Measurements from ENCODE around the gene IKZF3.

IKZF3 gene

DNA sequence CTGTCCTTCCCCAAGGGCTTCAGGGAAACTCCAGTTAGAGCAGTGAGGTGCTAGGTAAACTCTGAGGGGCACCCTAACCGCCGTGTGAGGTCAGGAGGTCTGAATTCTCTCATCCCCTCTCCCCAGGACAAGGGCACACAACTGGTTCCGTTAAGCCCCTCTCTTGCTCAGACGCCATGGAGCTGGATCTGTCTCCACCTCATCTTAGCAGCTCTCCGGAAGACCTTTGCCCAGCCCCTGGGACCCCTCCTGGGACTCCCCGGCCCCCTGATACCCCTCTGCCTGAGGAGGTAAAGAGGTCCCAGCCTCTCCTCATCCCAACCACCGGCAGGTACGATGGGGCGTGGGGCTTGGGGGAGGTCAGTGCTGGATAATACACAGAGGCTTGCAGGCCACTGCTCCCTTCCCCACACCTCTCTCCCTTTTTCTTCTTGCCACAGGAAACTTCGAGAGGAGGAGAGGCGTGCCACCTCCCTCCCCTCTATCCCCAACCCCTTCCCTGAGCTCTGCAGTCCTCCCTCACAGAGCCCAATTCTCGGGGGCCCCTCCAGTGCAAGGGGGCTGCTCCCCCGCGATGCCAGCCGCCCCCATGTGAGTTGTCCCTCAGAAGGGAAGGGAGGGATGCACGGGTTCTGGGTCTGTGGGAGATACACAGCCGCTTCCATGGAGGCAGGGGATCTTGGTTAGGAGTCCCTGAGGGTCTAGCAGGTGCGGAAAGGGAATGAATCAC lies 121.8 kb downstream of the IKZF3 start:
- DNase-seq (ENCODE audit: low spot score) = no peak
- TF ChIP-seq, protein P1, sequence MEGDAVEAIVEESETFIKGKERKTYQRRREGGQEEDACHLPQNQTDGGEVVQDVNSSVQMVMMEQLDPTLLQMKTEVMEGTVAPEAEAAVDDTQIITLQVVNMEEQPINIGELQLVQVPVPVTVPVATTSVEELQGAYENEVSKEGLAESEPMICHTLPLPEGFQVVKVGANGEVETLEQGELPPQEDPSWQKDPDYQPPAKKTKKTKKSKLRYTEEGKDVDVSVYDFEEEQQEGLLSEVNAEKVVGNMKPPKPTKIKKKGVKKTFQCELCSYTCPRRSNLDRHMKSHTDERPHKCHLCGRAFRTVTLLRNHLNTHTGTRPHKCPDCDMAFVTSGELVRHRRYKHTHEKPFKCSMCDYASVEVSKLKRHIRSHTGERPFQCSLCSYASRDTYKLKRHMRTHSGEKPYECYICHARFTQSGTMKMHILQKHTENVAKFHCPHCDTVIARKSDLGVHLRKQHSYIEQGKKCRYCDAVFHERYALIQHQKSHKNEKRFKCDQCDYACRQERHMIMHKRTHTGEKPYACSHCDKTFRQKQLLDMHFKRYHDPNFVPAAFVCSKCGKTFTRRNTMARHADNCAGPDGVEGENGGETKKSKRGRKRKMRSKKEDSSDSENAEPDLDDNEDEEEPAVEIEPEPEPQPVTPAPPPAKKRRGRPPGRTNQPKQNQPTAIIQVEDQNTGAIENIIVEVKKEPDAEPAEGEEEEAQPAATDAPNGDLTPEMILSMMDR (IDR thresholded peaks at IDR 0.05; ENCODE audit: extremely low read depth, missing control alignments) = no peak

DNA sequence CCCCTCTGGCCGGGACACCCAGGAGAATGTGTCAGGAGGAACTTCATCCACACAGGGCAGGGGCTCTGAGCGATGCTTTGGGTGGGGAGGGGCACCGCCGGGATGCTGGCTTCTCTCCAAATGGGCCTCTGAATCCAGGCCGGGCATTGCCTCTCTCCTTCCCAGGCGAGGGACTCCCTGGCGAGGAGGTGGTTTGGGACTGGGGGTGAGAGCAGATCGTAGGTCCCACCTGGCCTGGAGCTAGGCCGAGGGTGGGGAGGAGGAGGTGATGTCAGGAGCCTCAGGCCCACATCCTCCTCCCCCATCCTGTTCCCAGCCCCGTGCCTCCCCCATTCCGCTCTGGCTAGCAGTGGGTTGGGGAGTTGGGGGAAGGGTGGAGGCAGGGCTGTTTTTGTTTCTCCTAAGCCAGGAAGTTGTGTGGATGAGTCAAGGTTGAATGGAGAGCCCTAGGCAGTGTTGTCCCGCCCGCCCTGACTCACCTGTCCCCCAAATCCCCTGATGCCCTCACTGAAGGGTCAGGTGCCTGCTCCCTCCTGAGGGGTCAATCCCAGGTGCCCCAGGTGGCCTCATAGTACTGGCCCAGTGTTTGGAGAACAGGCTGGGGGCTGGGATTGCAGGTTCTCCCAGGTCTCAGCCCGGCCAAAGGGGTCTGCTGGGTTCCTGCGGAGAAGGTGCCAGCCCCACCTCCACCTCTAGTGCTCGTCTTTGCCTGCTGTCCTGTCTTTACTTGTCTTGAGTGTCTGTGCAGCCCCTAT lies 123.6 kb downstream of the IKZF3 start:
- DNase-seq (ENCODE audit: low spot score) = no peak
- TF ChIP-seq, protein P1 (IDR thresholded peaks at IDR 0.05; ENCODE audit: extremely low read depth, missing control alignments) = no peak

DNA sequence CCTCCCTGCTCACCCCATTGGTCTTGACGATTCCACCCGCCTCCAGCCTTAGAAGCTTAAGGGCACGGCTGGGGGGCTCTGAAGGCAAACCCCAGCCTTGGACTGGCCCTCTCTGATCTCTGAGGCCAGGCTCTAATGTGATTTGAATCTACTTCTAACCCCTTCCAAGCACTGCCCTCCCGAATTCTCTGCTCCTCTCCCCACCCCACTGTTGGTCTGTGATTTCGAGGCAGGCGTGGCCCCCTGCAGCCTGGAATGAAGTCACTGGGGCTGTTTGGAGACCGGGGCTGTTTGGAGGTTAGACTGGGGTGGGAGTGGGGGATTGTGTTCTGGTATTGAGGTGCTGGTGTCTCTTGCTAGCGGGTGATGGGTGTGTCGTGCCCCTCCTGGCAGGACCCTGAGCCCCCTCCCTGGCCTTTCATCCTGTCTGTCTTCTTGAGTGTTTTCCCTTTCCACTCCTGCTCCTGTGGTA lies 124.2 kb downstream of the IKZF3 start:
- no peak for DNase-seq (ENCODE audit: low spot score)

DNA sequence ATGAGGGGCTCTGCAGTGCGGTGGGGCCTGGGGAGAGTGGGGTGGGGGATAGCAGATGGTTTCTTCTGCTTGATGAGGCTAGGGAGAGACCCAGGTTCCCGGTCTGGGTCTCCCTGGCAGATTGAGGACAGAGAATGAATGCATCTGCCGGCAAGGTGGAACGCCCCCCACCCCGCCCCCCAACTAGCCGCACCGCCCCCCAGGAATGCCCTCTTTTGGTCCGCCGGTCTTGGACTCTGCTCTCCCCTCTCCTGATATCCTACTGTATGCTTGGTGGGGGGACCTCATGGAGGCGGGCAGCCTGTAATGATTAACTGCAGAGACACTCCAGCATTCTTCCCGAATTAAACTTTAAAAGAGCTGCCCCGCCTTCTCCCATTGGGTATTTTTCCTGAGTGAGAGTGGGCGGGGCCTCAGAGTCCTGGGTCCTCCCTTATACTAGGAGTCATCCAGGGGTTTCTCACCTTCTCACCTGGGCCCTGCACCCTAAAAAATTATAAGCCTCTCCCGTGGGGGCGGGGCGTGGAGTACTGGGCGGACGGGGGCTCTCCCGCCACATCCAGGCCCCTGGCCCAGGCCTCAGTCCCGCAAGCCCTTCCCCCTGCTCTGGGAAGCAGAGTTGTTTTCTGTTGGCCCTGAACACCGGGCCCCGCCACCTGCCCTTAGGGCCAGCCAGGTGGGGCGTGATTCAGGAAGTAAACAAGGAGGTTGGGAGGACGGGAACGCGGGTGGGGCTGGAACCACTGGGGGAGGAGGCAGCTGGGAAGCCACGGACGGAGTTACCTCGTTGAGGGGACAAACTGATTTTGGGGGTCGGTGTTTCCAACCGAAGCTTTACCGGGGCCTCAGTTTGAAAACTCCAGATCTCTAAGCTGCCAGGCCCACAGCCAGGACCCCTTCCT lies 124.9 kb downstream of the IKZF3 start:
- DNase-seq (ENCODE audit: low spot score) = no peak
- TF ChIP-seq, protein P1 (IDR thresholded peaks at IDR 0.05; ENCODE audit: extremely low read depth, missing control alignments) = no peak

More for the DNA sequence above, 124.2 kb downstream of the IKZF3 start:
- TF ChIP-seq, protein P1 (IDR thresholded peaks at IDR 0.05; ENCODE audit: extremely low read depth, missing control alignments) = no peak

DNA sequence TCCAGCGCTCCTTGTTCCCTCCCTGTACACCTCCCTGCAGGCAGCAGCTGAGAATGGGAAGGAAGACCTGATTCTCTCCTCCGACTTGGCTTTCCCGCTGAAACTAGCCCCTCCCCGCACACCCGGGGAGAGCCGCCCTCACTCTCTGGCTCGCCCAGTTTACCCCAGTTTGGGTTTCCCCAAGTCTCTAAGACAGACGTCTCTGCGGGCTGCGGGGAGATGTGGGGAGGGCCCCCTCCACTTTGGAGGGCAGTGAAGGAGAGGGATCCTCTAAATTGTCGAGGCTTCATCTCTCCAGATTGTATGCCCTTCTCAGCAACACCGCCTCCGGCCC lies 125.6 kb downstream of the IKZF3 start:
- TF ChIP-seq, protein P1 (IDR thresholded peaks at IDR 0.05; ENCODE audit: extremely low read depth, missing control alignments) = no peak
- peak; percentile 77 for DNase-seq (ENCODE audit: low spot score)

DNA sequence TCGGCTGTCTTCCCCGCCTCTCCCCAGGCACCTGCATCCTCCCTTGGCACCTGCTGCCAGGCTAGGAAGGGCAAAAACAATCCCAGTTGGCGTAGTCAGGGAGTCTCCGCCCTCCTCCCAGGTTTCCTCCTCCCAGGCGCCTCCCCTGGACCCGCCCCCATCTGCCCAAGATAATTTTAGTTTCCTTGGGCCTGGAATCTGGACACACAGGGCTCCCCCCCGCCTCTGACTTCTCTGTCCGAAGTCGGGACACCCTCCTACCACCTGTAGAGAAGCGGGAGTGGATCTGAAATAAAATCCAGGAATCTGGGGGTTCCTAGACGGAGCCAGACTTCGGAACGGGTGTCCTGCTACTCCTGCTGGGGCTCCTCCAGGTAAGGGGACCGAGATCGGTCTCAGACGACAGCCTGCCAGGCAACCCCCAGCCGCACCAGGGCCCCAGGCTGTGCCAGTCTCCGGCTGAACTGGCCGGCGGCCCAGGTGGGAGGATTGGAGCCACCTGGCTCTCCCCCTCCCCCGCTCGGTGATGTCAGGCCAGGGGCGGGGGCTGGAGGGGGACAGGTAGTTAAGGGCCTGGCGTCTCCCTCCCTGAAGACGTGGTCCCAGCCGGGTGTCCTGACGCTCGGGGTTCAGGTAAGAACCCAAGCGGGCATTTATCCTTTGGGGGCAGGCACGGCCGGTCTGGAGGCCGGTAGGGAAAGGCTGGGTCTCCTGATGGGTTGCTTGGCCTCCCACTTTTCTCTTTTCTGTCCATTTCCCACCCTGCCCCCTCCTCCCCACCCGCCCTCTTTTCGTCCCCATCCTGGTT lies 126.1 kb downstream of the IKZF3 start, which contains the start of gene GRB7:
Gene GRB7, plus strand, starts transcription at position 179 of the 808 bp plus-strand sequence. CDS start 4,364 bp downstream, outside the sequence.
- TF ChIP-seq, protein P1 (IDR thresholded peaks at IDR 0.05; ENCODE audit: extremely low read depth, missing control alignments) = no peak
- no peak for DNase-seq (ENCODE audit: low spot score)
